Measurements from ENCODE around the gene CCL18.
"Not testable (repeated sequence)": the region's sequence is repeated elsewhere in the genome, so short reads cannot be mapped to it uniquely, and the experiment has no call there.

The CCL18 gene

GRCh38 chr17:36108265-36108664 lies 44.2 kb downstream of the CCL18 start:
- not testable (repeated sequence) for H3K36me3 ChIP-seq (ENCODE audit: control insufficient read depth, insufficient read depth, low read length); H3K9ac ChIP-seq (ENCODE audit: low read length); H3K4me3 ChIP-seq (ENCODE audit: low read length); H3K9me3 ChIP-seq (ENCODE audit: control insufficient read depth, low read length); H3K4me1 ChIP-seq (ENCODE audit: control insufficient read depth, insufficient read depth, low read length); H3K27me3 ChIP-seq (ENCODE audit: control insufficient read depth, insufficient read depth, low read length)

GRCh38 chr17:36111068-36111490 lies 47.0 kb downstream of the CCL18 start:
- H3K36me3 ChIP-seq (ENCODE audit: control insufficient read depth, insufficient read depth, low read length), result no peaks in the 10 kb centered on the region
- H3K4me3 ChIP-seq (ENCODE audit: low read length), result no peak overlapping the region

GRCh38 chr17:36112572-36112971 lies 48.5 kb downstream of the CCL18 start:
- Histone ChIP-seq H3K27me3 (ENCODE audit: control insufficient read depth, insufficient read depth, low read length) (no peaks in the 10 kb centered on the region), H3K9me3 (ENCODE audit: control insufficient read depth, low read length) (no peaks in the 10 kb centered on the region), H3K4me3 (ENCODE audit: low read length) (no peak overlapping the region), H3K4me1 (ENCODE audit: control insufficient read depth, insufficient read depth, low read length) (no peaks in the 10 kb centered on the region), H3K36me3 (ENCODE audit: control insufficient read depth, insufficient read depth, low read length) (no peaks in the 10 kb centered on the region), H3K9ac (ENCODE audit: low read length) (no peak overlapping the region)

More at GRCh38 chr17:36111068-36111490, 47.0 kb downstream of the CCL18 start:
- Histone ChIP-seq H3K27me3 (ENCODE audit: control insufficient read depth, insufficient read depth, low read length) (no peaks in the 10 kb centered on the region), H3K9ac (ENCODE audit: low read length) (no peak overlapping the region), H3K9me3 (ENCODE audit: control insufficient read depth, low read length) (no peaks in the 10 kb centered on the region), H3K4me1 (ENCODE audit: control insufficient read depth, insufficient read depth, low read length) (no peaks in the 10 kb centered on the region)

GRCh38 chr17:36113131-36113530 lies 49.1 kb downstream of the CCL18 start:
- H3K4me1 ChIP-seq (ENCODE audit: control insufficient read depth, insufficient read depth, low read length); H3K9ac ChIP-seq (ENCODE audit: low read length); H3K36me3 ChIP-seq (ENCODE audit: control insufficient read depth, insufficient read depth, low read length); H3K4me3 ChIP-seq (ENCODE audit: low read length); H3K27me3 ChIP-seq (ENCODE audit: control insufficient read depth, insufficient read depth, low read length); H3K9me3 ChIP-seq (ENCODE audit: control insufficient read depth, low read length): not testable (repeated sequence)

GRCh38 chr17:36114971-36115648 lies 51.0 kb downstream of the CCL18 start:
- H3K9ac ChIP-seq (ENCODE audit: low read length); H3K9me3 ChIP-seq (ENCODE audit: control insufficient read depth, low read length); H3K27me3 ChIP-seq (ENCODE audit: control insufficient read depth, insufficient read depth, low read length); H3K4me1 ChIP-seq (ENCODE audit: control insufficient read depth, insufficient read depth, low read length); H3K4me3 ChIP-seq (ENCODE audit: low read length); H3K36me3 ChIP-seq (ENCODE audit: control insufficient read depth, insufficient read depth, low read length): not testable (repeated sequence)

- H3K27me3 ChIP-seq (ENCODE audit: control insufficient read depth, insufficient read depth, low read length); H3K4me1 ChIP-seq (ENCODE audit: control insufficient read depth, insufficient read depth, low read length); H3K36me3 ChIP-seq (ENCODE audit: control insufficient read depth, insufficient read depth, low read length); H3K4me3 ChIP-seq (ENCODE audit: low read length); H3K9me3 ChIP-seq (ENCODE audit: control insufficient read depth, low read length); H3K9ac ChIP-seq (ENCODE audit: low read length): not testable (repeated sequence)
Observed at GRCh38 chr17:36115649-36115977, 51.5 kb downstream of the CCL18 start.

- Histone ChIP-seq H3K4me3 (ENCODE audit: low read length) (no peak overlapping the region), H3K36me3 (ENCODE audit: control insufficient read depth, insufficient read depth, low read length) (no peaks in the 10 kb centered on the region), H3K27me3 (ENCODE audit: control insufficient read depth, insufficient read depth, low read length) (no peaks in the 10 kb centered on the region), H3K4me1 (ENCODE audit: control insufficient read depth, insufficient read depth, low read length) (no peaks in the 10 kb centered on the region), H3K9ac (ENCODE audit: low read length) (no peak overlapping the region), H3K9me3 (ENCODE audit: control insufficient read depth, low read length) (no peaks in the 10 kb centered on the region)
Observed at GRCh38 chr17:36117505-36118382, 53.7 kb downstream of the CCL18 start.

- Histone ChIP-seq H3K9ac (ENCODE audit: low read length) (no peak overlapping the region), H3K27me3 (ENCODE audit: control insufficient read depth, insufficient read depth, low read length) (no peaks in the 10 kb centered on the region), H3K36me3 (ENCODE audit: control insufficient read depth, insufficient read depth, low read length) (no peaks in the 10 kb centered on the region), H3K4me3 (ENCODE audit: low read length) (no peak overlapping the region), H3K9me3 (ENCODE audit: control insufficient read depth, low read length) (no peaks in the 10 kb centered on the region), H3K4me1 (ENCODE audit: control insufficient read depth, insufficient read depth, low read length) (no peaks in the 10 kb centered on the region)
Observed at GRCh38 chr17:36118477-36119353, 54.6 kb downstream of the CCL18 start.

GRCh38 chr17:36120221-36120620 lies 56.1 kb downstream of the CCL18 start:
- no peaks in the 10 kb centered on the region for H3K36me3 ChIP-seq (ENCODE audit: control insufficient read depth, insufficient read depth, low read length)
- H3K9ac ChIP-seq (ENCODE audit: low read length), result no peak overlapping the region
- no peaks in the 10 kb centered on the region for H3K27me3 ChIP-seq (ENCODE audit: control insufficient read depth, insufficient read depth, low read length)
- H3K4me1 ChIP-seq (ENCODE audit: control insufficient read depth, insufficient read depth, low read length), result no peaks in the 10 kb centered on the region
- no peak overlapping the region for H3K4me3 ChIP-seq (ENCODE audit: low read length)
- H3K9me3 ChIP-seq (ENCODE audit: control insufficient read depth, low read length), result no peaks in the 10 kb centered on the region

GRCh38 chr17:36121099-36121498 lies 57.0 kb downstream of the CCL18 start:
- H3K4me1 ChIP-seq (ENCODE audit: control insufficient read depth, insufficient read depth, low read length); H3K4me3 ChIP-seq (ENCODE audit: low read length); H3K36me3 ChIP-seq (ENCODE audit: control insufficient read depth, insufficient read depth, low read length); H3K9ac ChIP-seq (ENCODE audit: low read length); H3K9me3 ChIP-seq (ENCODE audit: control insufficient read depth, low read length); H3K27me3 ChIP-seq (ENCODE audit: control insufficient read depth, insufficient read depth, low read length): not testable (repeated sequence)

Data from mucosa of stomach (tissue), 1 donor.